K562 (cell line): ENCODE measurements around the gene MYPN. TPM values are rescaled to one million over a fixed set of nuclear protein-coding genes. Genes with fewer than 3 reads are reported as not detected.

Experiments used
- ATAC-seq: fragments of 200-7000 bp; cut with Tn5 transposase; 3 replicates; pipeline ENCODE4 v1.9.1; 2020; ENCODE audit warnings: moderate library complexity
- BruUV-seq: library from RNA; stranded (reverse); fragments of 400-500 nt; replicated peaks from 2 replicates; lab custom pipeline; 2021; lab: Mats Ljungman, UMichigan
- CTCF ChIA-PET: fragments of 300-600 bp; formaldehyde crosslinking; extraction: SDS; loops from one replicate; lab custom pipeline; 2021; ENCODE audit warnings: low intra/inter-chr PET ratio; lab: Yijun Ruan, JAX
- POLR2A ChIA-PET: fragments of 300-600, 350-650 bp; sonication (Branson Sonifier 250); formaldehyde crosslinking; extraction: SDS; loops from one replicate; lab custom pipeline; 2021; ENCODE audit warnings: antibody characterized with exemption, inconsistent platforms; lab: Yijun Ruan, JAX
- DNase-seq, 4 experiments: peaks; one replicate each; pipeline versions ENCODE4 v3.0.0 to v3.0.0-alpha.2; 2011 to 2018; ENCODE audit warnings: low spot score in 3 of 4, mixed read lengths in 3 of 4; ENCODE audit errors: extremely low read depth in 1 of 4
- FAIRE-seq: peaks from 2 replicates; lab custom pipeline; 2011; peaks lifted over from hg19 to GRCh38; lab: Jason Lieb, UNC
- H2AFZ ChIP-seq: 2 replicates; pipeline ENCODE4 v1.6.0; 2011; ENCODE audit warnings: low read depth, low read length, control low read depth, inconsistent platforms
- H3K27ac ChIP-seq: fragments of 200-600 bp; 3 replicates; pipeline ENCODE4 v1.8.0; 2011; ENCODE audit warnings: low read depth, mild to moderate bottlenecking, control low read depth, inconsistent platforms, low read length, moderate library complexity, mixed read lengths; ENCODE audit errors: extremely low read depth
- H3K27me3 ChIP-seq, 2 experiments: fragments of 300-600 bp in 1 of 2; 2 replicates in 1 of 2; 3 replicates in 1 of 2; pipeline versions ENCODE4 v1.6.0 to v1.8.0; 2011; ENCODE audit warnings: inconsistent platforms in 2 of 2, low read length in 2 of 2, mild to moderate bottlenecking in 1 of 2, mixed read lengths in 1 of 2, moderate library complexity in 1 of 2; ENCODE audit not compliant: control insufficient read depth in 2 of 2, insufficient read depth in 2 of 2
- H3K36me3 ChIP-seq: fragments of 300-600 bp; 3 replicates; pipeline ENCODE4 v1.8.0; 2011; ENCODE audit warnings: mild to moderate bottlenecking, low read length, inconsistent platforms; ENCODE audit not compliant: control insufficient read depth, insufficient read depth
- H3K4me1 ChIP-seq, 2 experiments: fragments of 200-600 bp in 1 of 2; replicated peaks in 1 of 2; 2 replicates in 1 of 2; 3 replicates in 1 of 2; pipeline versions ENCODE4 v1.5.1 to v1.8.0; 2011; ENCODE audit warnings: inconsistent platforms in 2 of 2, low read length in 2 of 2, mild to moderate bottlenecking in 1 of 2, mixed read lengths in 1 of 2, moderate library complexity in 1 of 2; ENCODE audit not compliant: control insufficient read depth in 2 of 2, insufficient read depth in 2 of 2
- H3K4me2 ChIP-seq: 2 replicates; pipeline ENCODE4 v1.6.1; 2011; ENCODE audit warnings: low read length, control low read depth, inconsistent platforms, mixed read lengths; ENCODE audit not compliant: insufficient read depth
- H3K4me3 ChIP-seq: fragments of 200-600 bp; sonication (generic), shearing (Covaris generic); 2 replicates; pipeline ENCODE4 v1.5.1; 2016; ENCODE audit warnings: control low read depth, inconsistent platforms
- H3K79me2 ChIP-seq: fragments of 200-600 bp; 3 replicates; pipeline ENCODE4 v1.8.0; 2011; ENCODE audit warnings: low read length, inconsistent platforms; ENCODE audit not compliant: control insufficient read depth, insufficient read depth
- H3K9ac ChIP-seq, 2 experiments: 2 replicates each; pipeline versions ENCODE4 v1.6.0 to v1.6.1; 2011; ENCODE audit warnings: low read depth in 2 of 2, low read length in 2 of 2, control low read depth in 1 of 2, inconsistent platforms in 1 of 2, mild to moderate bottlenecking in 1 of 2, mixed read lengths in 1 of 2; ENCODE audit not compliant: insufficient read depth in 1 of 2
- H3K9me1 ChIP-seq: one replicate; pipeline ENCODE4 v1.6.0; 2011; ENCODE audit warnings: inconsistent platforms, mild to moderate bottlenecking, low read length, moderate library complexity; ENCODE audit not compliant: control insufficient read depth, insufficient read depth
- H3K9me3 ChIP-seq: replicated peaks from 2 replicates; pipeline ENCODE4 v1.5.1; 2011; ENCODE audit warnings: low read depth, low read length, inconsistent platforms; ENCODE audit not compliant: control insufficient read depth, insufficient read depth
- H4K20me1 ChIP-seq: replicated peaks from 2 replicates; pipeline ENCODE4 v1.6.1; 2011; ENCODE audit warnings: low read length, inconsistent platforms, mixed read lengths; ENCODE audit not compliant: control insufficient read depth, insufficient read depth
- CAMTA2 ChIP-seq: fragments of 250-450 bp; sonication (Bioruptor Pico); conservative IDR thresholded peaks from 2 replicates; pipeline ENCODE4 v1.5.1; 2022
- DIDO1 ChIP-seq: fragments of 450-650 bp; IDR thresholded peaks from 2 replicates; pipeline ENCODE4 v1.6.1; 2016; ENCODE audit warnings: low read depth, missing biosample characterization, missing genetic modification characterization
- HMBOX1 ChIP-seq: sonication (generic); IDR thresholded peaks from 2 replicates; pipeline ENCODE4 v1.6.1; 2016
- NR1H2 ChIP-seq: sonication (generic); formaldehyde crosslinking; IDR thresholded peaks from 2 replicates; pipeline ENCODE4 v1.4.0; 2020; ENCODE audit warnings: mild to moderate bottlenecking, missing genetic modification reagents
- POLR2A ChIP-seq: fragments of 450-650 bp; conservative IDR thresholded peaks from 2 replicates; pipeline ENCODE4 v1.6.1; 2016
- RBM25 ChIP-seq: fragments of 200-400 bp; formaldehyde crosslinking; IDR thresholded peaks from 2 replicates; pipeline ENCODE4 v1.6.1; 2018; ENCODE audit warnings: low read length, low read depth, moderate library complexity; ENCODE audit not compliant: severe bottlenecking
- TCF7L2 ChIP-seq: fragments of 150-350 bp; IDR thresholded peaks from 2 replicates; pipeline ENCODE4 v1.6.1; 2016; ENCODE audit warnings: low read depth, mild to moderate bottlenecking, low read length, moderate library complexity
- UBTF ChIP-seq, 2 experiments: IDR thresholded peaks; 2 replicates each; pipeline ENCODE4 v1.6.1; 2012; ENCODE audit warnings: improper control_type of control experiment in 2 of 2, low read depth in 2 of 2, low read length in 2 of 2, borderline replicate concordance in 1 of 2
- ZNF143 ChIP-seq: sonication (generic); formaldehyde crosslinking; IDR thresholded peaks from 2 replicates; pipeline ENCODE4 v1.9.0; 2022; ENCODE audit warnings: mild to moderate bottlenecking, missing genetic modification reagents
- ZNF324 ChIP-seq: fragments of 250-450 bp; sonication (Bioruptor Pico); IDR thresholded peaks from 2 replicates; pipeline ENCODE4 v1.4.0; 2020; ENCODE audit warnings: mild to moderate bottlenecking
- ZNF407 ChIP-seq: fragments of 450-650 bp; IDR thresholded peaks from 2 replicates; pipeline ENCODE4 v1.6.1; 2016; ENCODE audit warnings: low read depth
- ZNF583 ChIP-seq: fragments of 250-450 bp; sonication (Bioruptor Pico); IDR thresholded peaks from 2 replicates; pipeline ENCODE4 v1.4.0; 2020
- ZNF785 ChIP-seq: fragments of 250-450 bp; sonication (Bioruptor Pico); IDR thresholded peaks from 2 replicates; pipeline ENCODE4 v1.4.0; 2020; ENCODE audit warnings: mild to moderate bottlenecking
- WGBS: fragments of 100-300 bp; shearing (Covaris generic); methylation state at CpG from one replicate; pipeline ENCODE4 v1.1.6; 2016; ENCODE audit warnings: low coverage, mixed read lengths; ENCODE audit not compliant: insufficient coverage; ENCODE audit errors: missing lambda C conversion rate; 5-methylcytosine and 5-hydroxymethylcytosine counted together
- in situ Hi-C: fragments of 300-500 bp; cut with MboI; formaldehyde crosslinking; loops from 4 replicates; pipeline ENCODE4 v1.15.0; 2018; ENCODE audit warnings: inconsistent platforms, mixed read lengths
- intact Hi-C: fragments of 100-400 bp; cut with micrococcal nuclease; formaldehyde crosslinking; loops from 2 replicates; pipeline ENCODE4 v1.14.2; 2022
- polyA plus RNA-seq, 8 experiments: library from polyadenylated mRNA; depleted of rRNA in 4 of 8; stranded (reverse) in 5 of 8; unstranded in 3 of 8; fragments of >200 nt; fragmentation: Nextera tagmentation in 2 of 8; fragmentation: Illumina TruSeq in 1 of 8; extraction: Ambion mirVana in 2 of 8; extraction: Trizol in 1 of 8; gene quantifications; 2 replicates each; pipeline versions ENCODE4 v1.2.1 to v1.2.3, GENCODE V29; 2011 to 2014; ENCODE audit warnings: inconsistent platforms in 1 of 8, missing spikeins in 1 of 8
- total RNA-seq, 7 experiments: library from RNA; depleted of rRNA in 6 of 7; stranded (reverse); fragments of >200 nt in 6 of 7; fragmentation: Illumina TruSeq in 2 of 7; extraction: Trizol in 2 of 7; gene quantifications; 2 replicates each; pipeline versions ENCODE4 v1.2.1 to v1.2.3, GENCODE V29; 2011 to 2021; ENCODE audit warnings: low replicate concordance in 1 of 7

MYPN gene
- total and polyA plus RNA-seq, 9 of the 15 experiments (the other 6 are each of a cell fraction or from before 2014, with no cell fraction given): not detected

- no peak for DNase-seq
- H3K79me2 ChIP-seq: no peaks in the 10 kb centered on the region
- no peaks in the 10 kb centered on the region for H3K9me3 ChIP-seq
- H3K36me3 ChIP-seq: no peaks in the 10 kb centered on the region
- no peaks in the 10 kb centered on the region for H3K9me1 ChIP-seq
- H4K20me1 ChIP-seq: no peaks in the 10 kb centered on the region
- H3K9ac ChIP-seq: no peak overlapping the region
- H3K4me3 ChIP-seq: no peak overlapping the region
- no peak overlapping the region for H3K4me2 ChIP-seq
- TF ChIP-seq DIDO1 (tag) (no peak), ZNF143 (no peak), CAMTA2 (CRISPR knock-in tag) (no peak), RBM25 (no peak), ZNF785 (CRISPR knock-in tag) (no peak), HMBOX1 (no peak), NR1H2 (no peak), UBTF (IDR thresholded peaks at IDR 0.05; ENCODE audit: borderline replicate concordance in 1 of 2, low read depth in 2 of 2, low read length in 2 of 2) (no peak), ZNF324 (CRISPR knock-in tag) (no peak), TCF7L2 (no peak), POLR2A (no peak), ZNF583 (no peak), ZNF407 (no peak)
- WGBS: 0% methylated on average over 1 of the region's 1 CpG
- no peak overlapping the region for H2AFZ ChIP-seq
- H3K4me1 ChIP-seq: no peaks in the 10 kb centered on the region
- no TSS peak for BruUV-seq
- in situ Hi-C loops (no loop called here), intact Hi-C loops (no loop called here)
- ChIA-PET POLR2A (interaction anchor here (1.0 kb wide), 2 partner anchors 14 to 17 kb away, joined by 3 to 5 read pairs; no protein-coding TSS in a partner anchor), CTCF (no interaction called here)
- peaks cover 18 to 29% of the 10 kb centered on the region in 2 experiments; a peak in 3 of 5 replicates for H3K27me3 ChIP-seq
- FAIRE-seq: no peak
- ATAC-seq: no peak
- H3K27ac ChIP-seq: no peak overlapping the region
Measured at GRCh38 chr10:68171539-68172080, 62.3 kb downstream of the MYPN start.
